Measurements from ENCODE around the gene TRIM41.
"Not testable (repeated sequence)": the region's sequence is repeated elsewhere in the genome, so short reads cannot be mapped to it uniquely, and the experiment has no call there.

Gene TRIM41

DNA sequence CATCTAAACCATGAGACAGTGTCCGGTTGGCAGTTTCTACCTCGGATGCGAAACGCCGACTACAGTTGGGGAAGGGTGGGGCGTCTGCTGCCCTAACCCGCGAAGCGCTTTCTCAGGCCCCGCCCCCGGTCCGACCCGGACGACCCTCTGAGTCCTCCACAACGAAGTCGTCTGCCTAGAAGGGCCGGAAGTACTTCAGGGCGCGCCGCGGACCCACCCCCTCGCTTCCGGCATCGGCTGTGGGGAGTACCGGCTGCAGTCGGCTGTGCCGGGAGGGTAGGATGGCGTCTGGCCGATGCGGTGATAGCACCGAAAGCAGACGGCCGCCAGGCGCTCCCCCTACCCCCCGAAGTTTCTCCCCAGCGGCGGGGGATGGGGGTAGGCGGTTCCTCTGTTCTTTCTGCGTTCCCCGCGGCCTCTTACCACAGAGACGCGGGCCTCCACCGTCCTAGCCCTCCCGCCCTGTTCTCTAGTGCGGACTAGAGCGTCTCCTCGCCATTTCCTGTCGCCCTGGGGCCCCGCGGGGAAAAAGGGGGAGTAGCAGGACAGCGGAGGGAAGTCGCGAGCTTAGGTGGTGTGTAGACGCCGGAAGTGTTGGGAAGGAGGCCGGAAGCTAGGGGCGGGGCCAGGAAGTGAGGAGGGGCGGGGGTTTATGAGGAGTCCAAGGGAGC, at the start of gene TRIM41:
Gene TRIM41 (plus strand): TSS at position 224 of the 671 bp plus-strand sequence. CDS start 719 bp downstream, outside the sequence.
- peak; percentile 98 for DNase-seq

DNA sequence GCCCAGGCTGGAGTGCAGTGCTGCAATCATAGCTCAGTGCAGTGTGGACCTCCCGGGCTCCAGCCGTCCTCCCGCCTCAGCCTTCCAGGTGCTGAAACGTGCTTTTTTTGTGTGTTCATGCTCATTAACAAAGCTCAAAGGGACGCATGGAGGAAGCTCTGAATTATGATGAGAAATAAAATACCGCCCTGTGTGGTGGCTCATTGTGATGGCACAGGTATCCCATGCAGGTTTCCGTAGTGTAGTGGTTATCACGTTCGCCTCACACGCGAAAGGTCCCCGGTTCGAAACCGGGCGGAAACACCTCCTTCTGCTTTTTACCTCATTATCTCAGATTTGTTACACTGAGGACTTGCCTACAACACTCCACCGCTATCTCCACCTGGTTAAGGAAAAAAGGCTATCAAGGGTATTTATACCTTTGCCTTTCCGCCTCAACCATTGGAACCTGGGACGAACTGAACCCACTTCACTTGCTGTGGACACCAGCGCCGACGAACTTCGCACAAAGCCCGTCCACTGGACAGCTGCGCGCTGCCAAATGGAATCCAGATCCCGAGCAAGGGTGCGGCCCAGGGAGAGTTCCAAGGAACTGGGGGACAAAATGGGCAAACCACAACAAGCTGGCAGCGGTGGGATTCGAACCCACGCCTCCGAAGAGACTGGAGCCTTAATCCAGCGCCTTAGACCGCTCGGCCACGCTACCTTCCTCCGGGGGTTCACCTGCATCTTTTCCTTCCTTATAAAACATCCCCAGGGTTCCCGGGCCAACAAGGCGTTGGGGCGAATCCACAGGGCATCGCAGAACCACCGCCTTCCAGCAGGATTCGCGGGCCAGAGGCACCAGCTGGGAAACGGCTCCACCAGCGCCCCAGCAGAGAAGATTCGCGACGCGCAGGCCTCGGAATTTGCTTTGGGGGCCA, 49.4 kb upstream of the TRIM41 start:
- DNase-seq, result peak; percentile 42

DNA sequence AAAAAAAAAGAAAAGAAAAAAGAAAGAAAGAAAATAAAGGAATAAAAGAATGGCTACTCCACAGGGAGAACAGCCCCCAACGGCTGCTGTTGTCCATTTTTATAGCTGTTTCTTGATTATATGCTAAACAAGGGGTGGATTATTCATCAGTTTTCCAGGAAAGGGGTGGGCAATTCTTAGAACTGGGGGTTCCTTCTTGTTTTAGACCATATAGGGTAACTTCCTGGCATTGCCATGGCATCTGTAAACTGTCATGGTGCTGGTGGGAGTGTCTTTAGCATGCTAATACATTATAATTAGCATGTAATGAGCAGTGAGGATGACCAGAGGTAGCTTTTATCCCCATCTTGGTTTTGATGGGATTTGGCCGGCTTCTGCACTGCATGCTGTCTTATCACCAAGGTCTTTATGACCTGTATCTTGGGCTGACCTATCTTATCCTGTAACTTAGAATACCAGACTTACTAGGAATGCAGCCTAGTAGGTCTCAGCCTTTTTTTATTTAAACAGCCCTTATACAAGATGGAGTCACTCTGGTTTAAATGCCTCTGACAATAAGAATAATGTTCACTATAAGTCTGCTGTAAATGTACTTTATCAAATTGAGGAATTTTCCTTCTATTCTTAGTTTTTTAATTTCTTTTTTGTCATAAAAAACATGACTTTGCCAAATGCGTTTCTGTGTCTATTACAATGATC, 46.7 kb upstream of the TRIM41 start:
- DNase-seq, result no peak

DNA sequence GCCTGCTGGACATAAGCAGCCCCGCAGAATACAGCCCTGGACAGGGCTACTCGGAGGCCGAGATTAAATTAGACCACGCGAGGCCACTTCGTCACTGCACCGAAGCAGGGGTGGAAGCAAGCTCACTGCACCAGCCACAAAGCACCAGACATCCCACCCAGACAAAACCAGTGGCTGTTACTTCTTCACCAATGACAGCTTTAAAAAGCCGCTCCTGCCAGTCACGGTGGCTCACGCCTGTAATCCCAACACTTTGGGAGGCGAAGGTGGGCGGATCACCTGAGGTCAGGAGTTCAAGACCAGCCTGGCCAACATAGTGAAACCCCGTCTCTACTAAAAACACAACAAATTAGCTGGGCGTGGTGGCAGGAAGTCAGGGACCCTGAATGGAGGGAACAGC, 45.5 kb upstream of the TRIM41 start:
- not testable (repeated sequence) for DNase-seq

DNA sequence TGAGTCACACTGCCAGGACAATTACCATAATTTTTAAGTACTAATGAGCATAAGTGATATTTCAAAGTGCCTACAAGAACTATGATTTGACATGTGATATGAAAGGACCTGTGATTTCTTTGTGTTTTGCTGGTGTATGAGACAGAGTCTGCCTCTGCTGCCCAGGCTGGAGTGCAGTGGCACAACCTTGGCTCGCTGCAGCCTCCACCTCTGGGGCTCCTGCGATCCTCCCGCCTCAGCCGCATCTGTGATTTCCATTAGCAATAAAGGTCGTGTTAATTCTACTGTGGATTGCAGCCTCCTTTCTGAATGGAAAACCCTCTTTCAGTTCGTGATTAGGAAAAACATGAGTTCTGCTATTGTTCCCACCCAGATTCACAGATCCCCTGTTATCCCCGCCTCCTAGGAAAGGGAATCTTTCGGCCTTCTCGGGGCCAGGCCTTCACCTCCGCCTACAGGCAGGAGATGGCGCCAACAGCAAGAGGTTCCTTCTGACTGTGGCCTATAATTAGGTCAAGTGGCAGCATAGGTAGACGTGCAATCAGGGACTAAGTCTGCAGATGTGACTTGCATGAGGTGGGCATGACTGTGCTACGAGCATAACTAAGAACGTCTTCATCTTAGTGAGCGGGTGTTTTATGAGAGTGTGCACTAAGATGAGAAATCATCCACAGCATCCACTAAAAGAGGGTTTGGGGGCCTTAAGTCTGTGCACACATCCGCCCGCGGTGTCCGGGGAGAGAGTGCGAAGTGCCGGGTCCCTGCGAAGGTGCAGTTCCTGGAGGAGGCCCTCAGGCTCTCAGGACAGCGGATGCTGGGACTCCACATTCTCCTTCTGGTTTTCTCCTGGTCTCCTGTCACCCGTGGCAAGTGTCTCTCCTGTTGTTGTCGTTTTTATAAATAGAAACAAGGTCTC, 41.2 kb upstream of the TRIM41 start:
- DNase-seq, result peak; percentile 66

DNA sequence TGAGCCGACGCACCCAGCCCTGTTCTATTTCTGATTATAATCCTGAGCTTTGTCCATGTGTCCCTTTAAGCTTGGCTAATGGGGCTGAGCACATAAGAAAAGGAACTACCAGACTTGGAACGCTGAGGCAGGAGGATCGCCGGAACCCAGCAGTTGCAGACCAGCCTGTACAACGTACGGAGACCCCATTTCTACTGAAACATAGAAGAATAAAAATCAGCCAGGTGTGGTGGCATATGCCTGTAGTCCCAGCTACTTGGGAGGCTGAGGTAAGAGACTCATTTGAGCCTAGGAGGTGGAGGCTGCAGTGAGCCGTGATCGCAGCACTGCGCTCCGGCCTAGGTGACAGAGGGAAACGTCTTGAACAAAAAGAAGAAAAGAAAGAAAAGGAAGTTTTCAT, 40.4 kb upstream of the TRIM41 start:
- DNase-seq, result no peak

DNA sequence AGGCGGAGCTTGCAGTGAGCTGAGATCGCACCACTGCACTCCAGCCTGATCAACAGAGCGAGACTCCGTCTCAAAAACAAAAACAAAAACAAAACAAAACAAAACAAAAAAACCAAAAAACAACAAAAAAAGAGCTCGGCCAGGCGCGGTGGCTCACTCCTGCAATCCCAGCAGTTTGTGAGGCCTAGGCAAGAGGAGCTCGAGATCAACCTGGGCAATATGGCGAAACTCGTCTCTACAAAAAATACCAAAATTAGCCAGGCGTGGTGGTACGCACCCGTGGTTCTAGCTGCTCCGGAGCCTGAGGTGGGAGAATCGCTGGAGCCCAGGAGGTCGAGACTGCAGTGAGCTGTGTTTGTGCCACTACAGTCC, 38.2 kb upstream of the TRIM41 start:
- DNase-seq, result no peak

DNA sequence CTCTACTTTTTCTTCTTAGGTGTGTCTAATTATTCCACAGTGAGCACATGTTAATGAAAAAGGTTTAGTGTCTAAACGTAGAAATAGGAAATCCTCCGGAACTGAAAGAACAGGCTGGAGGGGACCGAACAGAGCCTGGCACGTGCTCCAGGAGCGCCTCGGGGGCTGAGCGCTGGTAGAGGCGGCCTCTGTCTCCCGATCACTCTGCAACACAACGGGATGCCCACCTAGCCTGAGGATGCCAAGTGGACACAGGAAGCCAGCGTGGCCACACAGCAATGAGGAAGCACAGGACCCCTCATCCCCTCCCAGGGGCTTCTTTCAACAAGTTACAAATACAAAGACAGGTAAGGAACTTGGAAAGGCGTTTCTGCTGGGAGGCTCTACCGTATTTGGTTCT, 37.5 kb upstream of the TRIM41 start:
- DNase-seq, result no peak

DNA sequence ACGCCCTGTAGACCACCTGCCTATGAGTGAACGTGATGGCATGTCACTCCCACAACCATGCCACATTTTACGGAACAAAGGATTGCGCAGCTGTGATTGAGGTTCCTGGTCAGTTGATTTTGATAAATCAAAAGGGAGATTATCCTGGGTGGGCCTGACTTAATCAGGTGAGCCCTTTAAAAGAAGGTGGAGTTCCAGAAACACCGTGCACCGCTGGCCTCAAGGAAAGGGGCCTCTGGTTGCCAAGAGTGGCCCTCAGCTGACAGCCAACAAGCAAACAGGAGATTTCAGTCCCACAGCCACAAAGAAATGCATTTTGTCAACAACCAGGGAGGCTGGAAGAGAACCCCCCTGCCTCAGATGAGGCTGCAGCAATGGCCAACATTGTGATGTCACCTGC, 37.1 kb upstream of the TRIM41 start:
- no peak for DNase-seq

DNA sequence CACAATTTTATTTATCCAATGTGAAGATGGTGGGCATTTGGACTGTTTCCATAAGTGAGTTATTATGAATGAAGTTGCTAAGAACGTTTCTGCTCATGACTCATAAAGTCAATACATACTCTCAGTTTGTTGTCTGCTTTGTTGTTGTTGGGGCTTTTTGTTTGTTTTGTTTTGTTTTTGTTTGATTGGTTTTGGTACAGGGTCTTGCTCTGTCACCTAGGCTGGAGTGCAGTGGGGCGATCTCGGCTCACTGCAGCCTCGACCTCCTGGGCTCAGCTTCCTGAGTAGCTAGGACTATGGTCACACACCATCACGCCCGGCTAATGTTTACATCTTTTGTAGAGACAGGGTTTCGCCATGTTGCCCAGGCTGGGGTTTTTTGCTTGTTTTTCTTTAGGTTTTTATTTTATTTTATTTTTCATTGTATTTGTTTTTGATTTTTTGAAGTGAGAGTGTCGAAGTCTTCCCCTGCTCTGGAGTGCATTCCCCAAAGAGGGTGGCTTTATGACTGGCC, 36.0 kb upstream of the TRIM41 start:
- no peak for DNase-seq

DNA sequence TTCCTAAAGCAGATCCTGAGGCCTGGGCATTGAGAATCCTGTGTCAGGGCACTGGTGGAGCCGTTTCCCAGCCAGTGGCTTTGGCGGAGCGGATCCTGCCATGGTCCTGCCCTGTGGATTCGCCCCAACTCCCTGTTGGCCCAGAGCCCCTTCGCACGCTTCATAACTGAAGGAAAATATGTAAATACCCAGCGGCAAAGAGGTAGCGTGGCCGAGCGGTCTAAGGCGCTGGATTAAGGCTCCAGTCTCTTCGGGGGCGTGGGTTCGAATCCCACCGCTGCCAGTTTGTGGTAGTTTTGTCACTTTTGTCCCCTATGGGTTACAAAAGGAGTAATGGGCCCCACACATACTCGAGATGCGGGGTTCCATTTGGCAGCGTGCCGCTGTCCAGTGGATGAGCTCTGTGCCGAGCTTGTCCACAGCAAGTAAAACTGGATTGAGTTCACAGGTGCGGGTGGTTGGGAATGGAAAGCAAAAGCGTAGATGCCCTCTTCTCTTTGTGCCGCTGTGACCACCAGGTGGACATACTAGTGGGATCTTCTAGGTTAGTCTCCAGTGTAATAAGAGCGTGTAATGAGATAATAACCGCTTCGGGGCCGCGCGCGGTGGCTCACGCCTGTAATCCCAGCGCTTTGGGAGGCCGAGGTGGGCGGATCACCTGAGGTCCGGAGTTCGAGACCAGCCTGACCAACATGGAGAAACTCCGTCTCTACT, 35.4 kb upstream of the TRIM41 start:
- DNase-seq, result peak; percentile 66

DNA sequence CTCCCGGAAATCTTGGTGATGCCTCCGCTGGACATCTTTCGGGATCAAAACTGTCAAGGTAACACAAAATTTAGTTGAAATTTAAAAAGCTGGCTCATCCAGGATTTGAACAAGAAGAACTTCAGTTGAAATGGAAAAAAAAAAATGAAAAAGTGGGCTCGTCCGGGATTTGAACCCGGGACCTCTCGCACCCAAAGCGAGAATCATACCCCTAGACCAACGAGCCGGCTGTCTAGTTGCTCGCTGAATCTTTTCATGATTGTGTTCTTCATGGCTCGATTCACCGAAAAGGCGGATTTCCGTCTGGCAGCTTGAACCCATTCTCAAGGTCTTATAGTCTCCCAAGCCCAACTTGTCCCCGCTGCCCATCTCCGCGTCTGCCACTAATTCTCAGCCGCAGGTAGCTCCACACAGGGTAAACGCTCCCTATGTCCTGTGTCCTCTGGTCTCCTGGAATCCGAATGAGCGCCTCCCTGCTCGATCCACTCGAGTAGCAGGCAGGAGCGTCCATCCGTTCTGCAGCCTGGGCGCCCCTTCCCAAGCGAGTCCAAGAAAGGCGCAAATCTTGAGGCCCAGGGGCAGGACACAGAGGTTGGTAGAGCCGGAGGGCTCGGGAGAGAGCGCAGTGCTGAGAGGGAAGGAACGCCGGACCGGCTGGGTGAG, 34.2 kb upstream of the TRIM41 start:
- peak; percentile 56 for DNase-seq

DNA sequence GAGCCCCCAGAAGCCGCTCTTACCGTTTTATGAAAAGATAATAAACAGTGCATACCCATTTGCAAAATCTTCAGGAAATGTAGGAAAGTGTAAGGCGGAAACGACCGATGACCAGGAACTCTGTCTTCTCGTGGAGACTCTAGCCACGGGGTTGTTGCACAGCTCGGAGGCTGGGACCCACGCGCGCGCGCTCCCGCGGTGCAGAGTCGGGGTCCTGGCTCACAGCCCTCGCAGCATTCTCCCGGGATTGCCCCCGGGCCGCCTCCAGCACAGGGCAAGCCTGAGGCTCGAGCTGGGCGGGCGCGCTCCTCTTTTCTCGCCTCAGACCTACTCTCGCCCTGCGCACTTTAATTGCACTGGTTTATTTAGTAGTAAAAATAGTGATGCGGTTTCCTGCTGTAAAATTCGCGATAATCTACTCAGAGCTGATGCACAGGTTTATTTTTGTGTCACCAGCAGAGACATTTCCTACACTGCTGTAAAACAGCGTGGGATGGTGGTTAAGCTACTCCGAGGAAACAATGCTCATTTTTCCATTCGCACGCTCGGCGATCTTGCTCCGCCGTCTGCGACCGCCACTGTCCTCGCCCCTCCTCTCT, 33.6 kb upstream of the TRIM41 start:
- no peak for DNase-seq

DNA sequence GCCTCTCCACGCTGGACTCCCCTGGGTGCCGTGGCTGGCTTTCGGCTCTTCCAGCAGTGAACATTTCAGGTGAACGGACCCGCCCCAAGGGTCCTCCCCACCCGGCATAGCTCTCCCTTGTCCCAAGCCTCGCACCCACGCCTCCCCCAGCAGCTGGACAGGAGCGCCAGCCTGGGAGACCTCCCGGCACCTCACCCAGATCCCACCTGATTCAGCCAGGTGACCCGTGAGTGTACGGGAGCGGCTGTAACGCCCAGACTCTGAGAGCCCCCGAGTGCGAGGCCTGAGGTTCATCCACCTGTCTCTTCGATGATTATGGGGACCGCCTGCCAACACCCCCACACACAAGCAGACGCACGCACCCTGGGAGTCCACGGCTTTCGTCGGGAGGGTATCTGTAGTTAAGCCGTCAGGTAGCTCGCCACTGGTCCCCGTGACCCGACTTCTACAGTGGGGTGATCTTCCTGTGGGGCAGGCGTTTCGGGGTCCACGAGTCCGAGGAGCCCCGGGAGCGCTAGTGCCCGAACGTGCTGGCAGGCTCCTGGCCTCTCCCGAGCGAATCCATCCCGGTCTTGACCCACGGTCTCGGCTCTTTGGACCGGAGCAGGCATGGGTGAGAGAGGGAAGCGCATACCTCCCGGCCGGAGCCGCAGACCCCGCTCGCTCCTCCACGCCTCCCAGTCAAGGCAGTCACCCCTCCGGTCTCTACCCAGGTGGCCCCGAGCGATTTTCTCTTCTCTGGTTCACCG, 32.9 kb upstream of the TRIM41 start:
- DNase-seq, result no peak

DNA sequence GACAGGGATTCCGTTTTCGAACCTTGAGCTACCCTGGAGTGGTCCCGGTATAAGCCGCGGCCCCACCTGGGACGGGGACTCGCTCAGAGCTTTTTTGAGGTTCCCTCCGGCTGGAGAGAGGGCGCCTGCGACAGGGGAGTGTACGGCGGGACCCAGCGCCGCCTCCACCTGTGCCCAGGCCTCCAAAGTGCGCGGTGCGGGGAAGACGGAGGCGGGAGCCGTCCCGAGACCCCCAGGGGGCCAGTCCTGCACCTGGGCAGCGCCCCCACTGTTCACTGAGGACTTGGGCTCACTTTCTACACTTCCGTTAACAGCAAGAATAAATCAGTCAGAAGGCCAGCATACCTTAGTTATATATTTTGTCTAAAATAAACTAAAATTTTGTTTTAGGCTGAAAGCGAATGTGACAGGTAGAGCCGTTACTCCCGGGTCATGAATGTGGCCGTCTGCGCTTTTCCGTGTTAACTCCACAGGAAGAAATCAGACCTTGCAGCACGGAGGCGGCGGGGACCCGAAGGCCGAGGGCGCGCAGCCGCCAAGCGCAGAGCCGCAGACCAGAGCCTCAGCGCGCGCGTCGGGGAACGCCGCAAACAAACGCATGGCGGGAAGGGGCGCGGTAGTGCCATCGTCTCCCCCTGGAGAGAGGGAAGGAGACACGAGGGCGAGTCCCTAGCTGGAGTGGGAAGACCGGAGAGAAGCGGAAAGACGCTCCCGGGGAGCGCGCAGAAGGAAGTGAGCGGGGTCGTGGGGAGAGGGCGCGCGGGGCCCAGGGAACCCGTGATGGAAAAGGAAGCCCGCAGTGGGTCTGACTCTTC, 32.2 kb upstream of the TRIM41 start:
- DNase-seq, result peak; percentile 28

DNA sequence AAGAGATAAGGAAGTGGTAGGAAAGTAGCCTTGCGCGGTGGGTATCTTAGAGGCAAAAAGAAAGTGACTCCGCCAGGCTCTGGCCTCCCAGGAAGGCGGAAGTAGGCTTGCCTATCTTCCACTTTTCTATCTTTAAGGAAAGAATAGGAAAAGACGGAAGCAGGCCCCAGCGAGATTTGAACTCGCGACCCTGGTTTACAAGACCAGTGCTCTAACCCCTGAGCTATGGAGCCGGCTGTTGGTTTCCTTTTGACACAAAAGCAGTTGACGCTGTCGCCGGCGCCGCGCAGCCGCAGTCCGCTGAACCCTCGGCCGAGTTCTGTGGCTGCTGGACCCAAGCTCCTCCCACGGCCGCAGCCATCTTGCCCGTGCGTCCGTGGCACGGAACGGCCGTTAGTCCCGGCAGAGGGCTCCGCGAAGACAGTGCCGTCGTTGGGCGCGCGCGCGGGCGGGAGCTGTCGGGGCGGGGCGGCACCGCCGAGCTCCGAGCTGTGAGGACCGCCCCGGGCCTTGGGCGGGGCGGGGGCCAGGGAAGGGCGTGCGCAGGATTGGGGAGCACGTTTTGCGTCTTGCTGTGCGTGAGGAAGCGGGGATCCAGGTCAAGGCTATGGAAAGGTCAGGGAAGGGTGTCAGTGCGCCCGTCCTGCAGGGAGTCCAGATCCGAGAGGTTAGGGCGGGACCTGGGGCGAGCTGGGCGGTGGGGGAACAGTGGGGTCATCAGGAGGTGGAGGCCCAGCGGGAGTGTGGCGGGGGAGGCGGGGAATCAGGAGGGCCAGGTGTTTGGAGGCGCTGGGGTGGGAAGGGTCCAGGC, 31.4 kb upstream of the TRIM41 start:
- DNase-seq, result peak; percentile 90

DNA sequence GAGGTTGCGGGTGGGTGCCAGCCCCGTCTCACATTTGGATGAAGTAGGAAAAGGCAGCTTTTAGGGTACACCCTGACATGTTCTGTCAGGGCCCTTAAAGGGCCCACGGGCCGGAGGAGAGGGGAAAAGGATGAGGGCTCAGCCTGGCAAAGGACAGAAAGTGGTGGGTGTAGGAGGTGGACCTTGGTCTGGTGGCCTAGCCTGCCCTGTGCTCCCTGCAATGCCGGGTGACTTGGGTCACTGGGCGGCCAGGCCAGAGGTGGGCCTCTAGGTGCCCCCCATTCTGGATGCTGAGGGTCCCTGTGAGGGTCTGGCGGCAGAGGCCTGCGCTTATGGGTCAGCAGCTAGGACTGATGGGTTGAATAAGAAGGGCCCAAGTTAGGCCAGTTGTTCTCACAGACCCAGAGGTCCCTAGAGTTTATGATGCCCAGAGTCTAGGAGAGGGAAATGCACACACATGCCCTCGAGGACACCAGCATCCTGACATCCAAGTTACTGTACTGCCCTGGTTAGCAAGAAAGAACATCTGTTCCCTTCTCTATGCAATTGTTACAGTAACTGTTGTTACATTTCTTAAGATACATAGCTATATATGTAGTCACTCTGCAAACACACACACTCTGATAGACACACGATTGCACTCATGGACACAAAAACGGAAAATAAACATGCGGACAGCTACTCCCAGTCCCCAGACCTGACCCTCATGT, 30.6 kb upstream of the TRIM41 start:
- DNase-seq, result no peak

Measured in NCI-H226 (cell line).